ENCODE results near the gene RADX.

RADX gene

GRCh38 chrX:106631615-106632014 lies 19.8 kb downstream of the RADX start:
- POLR2A ChIA-PET = no interaction called here
- Histone ChIP-seq H3K36me3 (ENCODE audit: control insufficient read depth in 2 of 2, insufficient read depth in 1 of 2, low read length in 2 of 2) (peaks cover 29 to 36% of the 10 kb centered on the region in 2 experiments), H3K4me3 (ENCODE audit: low read depth, low read length) (no peak overlapping the region), H3K27ac (ENCODE audit: extremely low read depth, low read depth, low read length) (no peak overlapping the region), H3K4me1 (ENCODE audit: control insufficient read depth, insufficient read depth, low read length) (no peaks in the 10 kb centered on the region), H3K9me3 (ENCODE audit: control insufficient read depth, insufficient read depth, low read depth, low read length) (no peaks in the 10 kb centered on the region)
- CTCF ChIA-PET = interaction anchor here (1.7 kb wide), 1 partner anchor 12 kb away, joined by 3 read pairs; no protein-coding TSS in a partner anchor
- TF ChIP-seq ZNF423 (tag by site-specific recombination; IDR thresholded peaks at IDR 0.05) = no peak
- peak; percentile 55 for TF ChIP-seq ZNF366 (tag by site-specific recombination; conservative IDR thresholded peaks at IDR 0.05)
- peak; percentile 65 for TF ChIP-seq PRDM1 (tag by site-specific recombination; IDR thresholded peaks at IDR 0.05)
- TF ChIP-seq ZNF645 (tag by site-specific recombination; IDR thresholded peaks at IDR 0.05) = no peak
- no peak for TF ChIP-seq ZBTB17 (tag by site-specific recombination; IDR thresholded peaks at IDR 0.05)
- no peak for TF ChIP-seq KLF1 (tag by site-specific recombination; IDR thresholded peaks at IDR 0.05)
- no peak for TF ChIP-seq ZNF747 (tag by site-specific recombination; IDR thresholded peaks at IDR 0.05)
- TF ChIP-seq ZNF555 (tag by site-specific recombination; conservative IDR thresholded peaks at IDR 0.05) = no peak

- Histone ChIP-seq H3K4me1 (ENCODE audit: control insufficient read depth, insufficient read depth, low read length) (no peaks in the 10 kb centered on the region), H3K36me3 (ENCODE audit: control insufficient read depth in 2 of 2, insufficient read depth in 1 of 2, low read length in 2 of 2) (peaks cover 27 to 33% of the 10 kb centered on the region in 2 experiments), H3K9me3 (ENCODE audit: control insufficient read depth, insufficient read depth, low read depth, low read length) (no peaks in the 10 kb centered on the region), H3K27ac (ENCODE audit: extremely low read depth, low read depth, low read length) (no peak overlapping the region), H3K4me3 (ENCODE audit: low read depth, low read length) (no peak overlapping the region)
- CTCF ChIA-PET = interaction anchor here (0.6 to 1.3 kb wide), 2 partner anchors 29 to 92 kb away, joined by 3 to 4 read pairs; no protein-coding TSS in a partner anchor
- TF ChIP-seq ZNF513 (tag by site-specific recombination; IDR thresholded peaks at IDR 0.05) (no peak), ZSCAN23 (tag by site-specific recombination; IDR thresholded peaks at IDR 0.05) (no peak), KLF9 (tag by site-specific recombination; IDR thresholded peaks at IDR 0.05; ENCODE audit: low read depth) (no peak), ZNF571 (tag by site-specific recombination; IDR thresholded peaks at IDR 0.05) (no peak), ATF2 (tag by site-specific recombination; IDR thresholded peaks at IDR 0.05; ENCODE audit: low read depth) (no peak), ZNF621 (tag by site-specific recombination; IDR thresholded peaks at IDR 0.05) (no peak), ZNF433 (tag by site-specific recombination; IDR thresholded peaks at IDR 0.05; ENCODE audit: low read depth) (no peak), ZNF600 (tag by site-specific recombination; IDR thresholded peaks at IDR 0.05) (no peak), ZNF335 (tag by site-specific recombination; conservative IDR thresholded peaks at IDR 0.05) (no peak), ZNF184 (tag by site-specific recombination; IDR thresholded peaks at IDR 0.05) (no peak), ZNF16 (tag by site-specific recombination; IDR thresholded peaks at IDR 0.05; ENCODE audit: low read depth) (no peak), ZNF660 (tag by site-specific recombination; IDR thresholded peaks at IDR 0.05) (no peak), ZBTB11 (tag by site-specific recombination; conservative IDR thresholded peaks at IDR 0.05; ENCODE audit: low read depth) (no peak)
- POLR2A ChIA-PET = no interaction called here
Measured at GRCh38 chrX:106649523-106650428, 38.0 kb downstream of the RADX start.
